Lung (tissue), 12 donors: ENCODE results near the gene PHLPP1. TPM values are rescaled to one million over a fixed set of nuclear protein-coding genes. Genes with fewer than 3 reads are reported as not detected.

Experiments used
- ATAC-seq: fragments of 200-7000 bp; cut with Tn5 transposase; one replicate; pipeline ENCODE4 v1.9.1; 2020; ENCODE audit warnings: moderate number of reproducible peaks; ENCODE audit not compliant: insufficient read depth, low FRiP score
- DNase-seq, 3 donors: peaks; one replicate each; pipeline ENCODE4 v3.0.0-alpha.2; 2013 to 2017
- H3K27ac ChIP-seq, 2 donors: one replicate each; pipeline ENCODE4 v1.5.1; 2013; ENCODE audit warnings: mild to moderate bottlenecking in 2 of 2, moderate library complexity in 2 of 2, control low read depth in 1 of 2, inconsistent platforms in 1 of 2, low read depth in 1 of 2, low read length in 1 of 2
- H3K27me3 ChIP-seq, 3 donors: one replicate each; pipeline ENCODE4 v1.5.1; 2013; ENCODE audit warnings: low read length in 2 of 3; ENCODE audit not compliant: control insufficient read depth in 3 of 3, insufficient read depth in 3 of 3
- H3K36me3 ChIP-seq, 4 donors: one replicate each; pipeline ENCODE4 v1.5.1; 2013; ENCODE audit warnings: low read length in 4 of 4, mild to moderate bottlenecking in 1 of 4, moderate library complexity in 1 of 4; ENCODE audit not compliant: control insufficient read depth in 4 of 4, insufficient read depth in 4 of 4
- H3K4me1 ChIP-seq, 5 donors: one replicate each; pipeline ENCODE4 v1.5.1; 2013; ENCODE audit warnings: low read length in 5 of 5, mild to moderate bottlenecking in 2 of 5, moderate library complexity in 1 of 5; ENCODE audit not compliant: control insufficient read depth in 5 of 5, insufficient read depth in 5 of 5
- H3K4me3 ChIP-seq: one replicate; pipeline ENCODE4 v1.5.1; 2013; ENCODE audit warnings: mild to moderate bottlenecking, control low read depth, moderate library complexity
- H3K9ac ChIP-seq, 2 donors: one replicate each; pipeline ENCODE4 v1.5.1; 2013; ENCODE audit warnings: low read length in 2 of 2, control low read depth in 1 of 2; ENCODE audit not compliant: insufficient read depth in 1 of 2
- H3K9me3 ChIP-seq, 4 donors: one replicate each; pipeline ENCODE4 v1.5.1; 2013; ENCODE audit warnings: low read length in 3 of 4, mild to moderate bottlenecking in 1 of 4, moderate library complexity in 1 of 4; ENCODE audit not compliant: control insufficient read depth in 4 of 4, insufficient read depth in 3 of 4
- WGBS, 2 donors: extraction: QIAGEN DNeasy Blood & Tissue Kit; methylation state at CpG; one replicate each; pipeline ENCODE4 v1.1.7; 2013; 5-methylcytosine and 5-hydroxymethylcytosine counted together
- polyA plus RNA-seq, 2 donors: library from polyadenylated mRNA; stranded (reverse); fragments of 200-250 nt; gene quantifications; one replicate each; pipeline ENCODE4 v1.2.1, GENCODE V29; 2013
- total RNA-seq, 2 donors: library from RNA; depleted of rRNA in 1 of 2; stranded (reverse); fragments of >200 nt in 1 of 2; gene quantifications; one replicate each; pipeline ENCODE4 v1.2.1, GENCODE V29; 2014 to 2021
- TF ChIP-seq, protein P1 (sequence below): IDR thresholded peaks from 2 replicates; pipeline ENCODE4 v1.5.1; 2012; ENCODE audit warnings: mild to moderate bottlenecking; ENCODE audit errors: control extremely low read depth, extremely low read depth
- donor health status: control.
- donor health status: control.
- donor health status: Bipolar disorder and iron deficiency.
- donor health status: healthy.
- donor health status: DM: yes; HTN: yes; CAD: no.

The PHLPP1 gene
- total and polyA plus RNA-seq, 4 donors: 2.3 to 29.2 (median 7.9) TPM

- Histone ChIP-seq H3K9ac (no peak overlapping the region), H3K36me3 (peaks cover 0 to 4% (median 1%) of the 10 kb centered on the region in 4 donors), H3K4me3 (no peak overlapping the region), H3K27ac (no peak overlapping the region), H3K27me3 (no peaks in the 10 kb centered on the region), H3K4me1 (no peaks in the 10 kb centered on the region), H3K9me3 (no peaks in the 10 kb centered on the region)
- no peak for ATAC-seq
- DNase-seq: no peak
- TF ChIP-seq, protein P1, sequence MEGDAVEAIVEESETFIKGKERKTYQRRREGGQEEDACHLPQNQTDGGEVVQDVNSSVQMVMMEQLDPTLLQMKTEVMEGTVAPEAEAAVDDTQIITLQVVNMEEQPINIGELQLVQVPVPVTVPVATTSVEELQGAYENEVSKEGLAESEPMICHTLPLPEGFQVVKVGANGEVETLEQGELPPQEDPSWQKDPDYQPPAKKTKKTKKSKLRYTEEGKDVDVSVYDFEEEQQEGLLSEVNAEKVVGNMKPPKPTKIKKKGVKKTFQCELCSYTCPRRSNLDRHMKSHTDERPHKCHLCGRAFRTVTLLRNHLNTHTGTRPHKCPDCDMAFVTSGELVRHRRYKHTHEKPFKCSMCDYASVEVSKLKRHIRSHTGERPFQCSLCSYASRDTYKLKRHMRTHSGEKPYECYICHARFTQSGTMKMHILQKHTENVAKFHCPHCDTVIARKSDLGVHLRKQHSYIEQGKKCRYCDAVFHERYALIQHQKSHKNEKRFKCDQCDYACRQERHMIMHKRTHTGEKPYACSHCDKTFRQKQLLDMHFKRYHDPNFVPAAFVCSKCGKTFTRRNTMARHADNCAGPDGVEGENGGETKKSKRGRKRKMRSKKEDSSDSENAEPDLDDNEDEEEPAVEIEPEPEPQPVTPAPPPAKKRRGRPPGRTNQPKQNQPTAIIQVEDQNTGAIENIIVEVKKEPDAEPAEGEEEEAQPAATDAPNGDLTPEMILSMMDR: no peak
- WGBS, 2 donors: 74 to 83% methylated on average over 4 of the region's 4 CpGs
These were observed 251.7 kb downstream of the PHLPP1 start for GRCh38 chr18:62967089-62967488.

DNA sequence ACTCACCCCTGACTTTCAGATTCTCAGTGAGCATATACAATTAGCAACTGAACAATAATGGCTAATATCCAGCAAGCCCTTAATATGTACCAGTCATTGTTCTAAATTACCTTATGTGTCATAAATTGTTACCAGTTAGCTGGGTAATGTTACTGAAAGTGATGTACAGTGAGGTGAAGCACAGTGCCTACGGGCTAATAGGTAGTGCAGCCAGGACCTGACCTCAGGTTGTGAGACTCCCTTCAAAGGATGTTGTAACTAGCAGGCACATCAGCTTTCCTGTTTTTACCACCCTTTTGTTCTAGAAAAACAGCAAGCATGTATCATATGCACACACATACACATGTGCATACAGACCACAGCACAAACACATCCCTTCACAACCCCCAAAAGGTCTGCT lies 258.3 kb downstream of the PHLPP1 start:
- ATAC-seq (no peak), DNase-seq (no peak)
- Histone ChIP-seq H3K4me1 (no peaks in the 10 kb centered on the region), H3K27me3 (no peaks in the 10 kb centered on the region), H3K27ac (no peak overlapping the region), H3K36me3 (peaks cover 0 to 13% (median 4%) of the 10 kb centered on the region in 4 donors), H3K9ac (no peak overlapping the region), H3K4me3 (no peak overlapping the region), H3K9me3 (no peaks in the 10 kb centered on the region)
- TF ChIP-seq, protein P1: no peak
- 88 to 92% methylated on average over 1 of the region's 1 CpG for WGBS, 2 donors

DNA sequence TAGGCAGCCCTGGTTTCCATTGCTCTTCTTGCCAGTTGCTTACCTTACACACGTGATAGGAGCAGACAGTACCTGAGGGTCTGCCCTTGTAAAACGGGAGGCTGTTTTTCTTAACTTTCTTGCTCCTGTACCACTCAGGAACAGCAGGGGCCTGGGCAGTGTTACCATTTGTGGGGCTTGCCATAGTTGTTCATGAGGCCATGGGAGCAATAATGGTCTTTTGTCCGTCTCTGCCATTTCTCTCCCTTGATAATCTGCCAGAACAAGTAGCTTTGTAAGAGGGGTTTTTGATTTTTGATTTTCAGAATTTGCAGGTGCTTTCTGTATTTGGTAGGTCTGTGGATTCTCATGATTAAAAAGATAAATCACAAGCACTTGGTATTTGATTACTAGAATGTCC lies 259.0 kb downstream of the PHLPP1 start:
- DNase-seq (no peak), ATAC-seq (no peak)
- H3K27ac ChIP-seq: no peak overlapping the region
- no peaks in the 10 kb centered on the region for H3K27me3 ChIP-seq
- H3K9ac ChIP-seq: no peak overlapping the region
- H3K36me3 ChIP-seq: peaks cover 0 to 20% (median 7%) of the 10 kb centered on the region in 4 donors
- H3K9me3 ChIP-seq: no peaks in the 10 kb centered on the region
- TF ChIP-seq, protein P1: no peak
- H3K4me3 ChIP-seq: no peak overlapping the region
- 58 to 61% methylated on average over 3 of the region's 3 CpGs for WGBS, 2 donors
- H3K4me1 ChIP-seq: no peaks in the 10 kb centered on the region
